HG02798 (cell line): ENCODE measurements around the gene RPS19.
"Not testable (repeated sequence)": the region's sequence is repeated elsewhere in the genome, so short reads cannot be mapped to it uniquely, and the experiment has no call there.

Experiments
- ATAC-seq: cut with Tn5 transposase; IDR thresholded peaks from one replicate; pipeline ENCODE4 v1.9.1; 2021; ENCODE audit warnings: mild to moderate bottlenecking; ENCODE audit not compliant: unreplicated experiment, poor library complexity

Gene RPS19

GRCh38 chr19:41853768-41854167 lies 6.3 kb upstream of the RPS19 start:
- ATAC-seq, result no peak

GRCh38 chr19:41859213-41859617 lies 840 bp upstream of the RPS19 start:
- ATAC-seq, result no peak

- no peak for ATAC-seq
These were observed 512 bp downstream of the RPS19 start for GRCh38 chr19:41860419-41861115.

- ATAC-seq, result no peak
These were observed 1.2 kb downstream of the RPS19 start for GRCh38 chr19:41861116-41861768.

GRCh38 chr19:41861846-41862245 lies 1.8 kb downstream of the RPS19 start:
- ATAC-seq, result no peak

- no peak for ATAC-seq
These were observed 2.5 kb downstream of the RPS19 start for GRCh38 chr19:41862445-41862986.

GRCh38 chr19:41863209-41863931 lies 3.3 kb downstream of the RPS19 start:
- no peak for ATAC-seq

- no peak for ATAC-seq
These were observed 4.3 kb downstream of the RPS19 start for GRCh38 chr19:41864374-41864773.

- ATAC-seq, result no peak
These were observed 6.2 kb downstream of the RPS19 start for GRCh38 chr19:41866284-41866683.

- no peak for ATAC-seq
These were observed 8.3 kb downstream of the RPS19 start for GRCh38 chr19:41868120-41868988.

- ATAC-seq, result no peak
These were observed 8.9 kb downstream of the RPS19 start for GRCh38 chr19:41868989-41869300.

GRCh38 chr19:41869374-41869955 lies 9.4 kb downstream of the RPS19 start:
- ATAC-seq, result no peak

GRCh38 chr19:41870401-41870873 lies 10.4 kb downstream of the RPS19 start:
- no peak for ATAC-seq

GRCh38 chr19:41871573-41872383 lies 11.7 kb downstream of the RPS19 start:
- ATAC-seq, result peak; percentile 58

- ATAC-seq, result no peak
These were observed 12.3 kb downstream of the RPS19 start for GRCh38 chr19:41872384-41872774.

- no peak for ATAC-seq
These were observed 13.0 kb downstream of the RPS19 start for GRCh38 chr19:41872775-41873647.

GRCh38 chr19:41875973-41876372 lies 15.9 kb downstream of the RPS19 start:
- ATAC-seq, result not testable (repeated sequence)
